Fibroblast of mammary gland (primary cell): Measurements from ENCODE around the gene ALDH1L1.
A peak's percentile ranks its signal among the peaks of the same experiment; 100 is the strongest.

Experiments used
- DNase-seq: peaks from one replicate; pipeline ENCODE4 v3.0.0-alpha.2; 2010; ENCODE audit warnings: low read depth
- H3K4me3 ChIP-seq: 2 replicates; pipeline ENCODE4 v1.5.1; 2011; ENCODE audit warnings: low read depth, mild to moderate bottlenecking, low read length, moderate library complexity; ENCODE audit not compliant: control insufficient read depth
- TF ChIP-seq, protein P1 (sequence below): conservative IDR thresholded peaks from 2 replicates; pipeline ENCODE4 v1.5.1; 2011; ENCODE audit warnings: low read depth, low read length, inconsistent platforms; ENCODE audit not compliant: control insufficient read depth, insufficient read depth

ALDH1L1 gene

DNA sequence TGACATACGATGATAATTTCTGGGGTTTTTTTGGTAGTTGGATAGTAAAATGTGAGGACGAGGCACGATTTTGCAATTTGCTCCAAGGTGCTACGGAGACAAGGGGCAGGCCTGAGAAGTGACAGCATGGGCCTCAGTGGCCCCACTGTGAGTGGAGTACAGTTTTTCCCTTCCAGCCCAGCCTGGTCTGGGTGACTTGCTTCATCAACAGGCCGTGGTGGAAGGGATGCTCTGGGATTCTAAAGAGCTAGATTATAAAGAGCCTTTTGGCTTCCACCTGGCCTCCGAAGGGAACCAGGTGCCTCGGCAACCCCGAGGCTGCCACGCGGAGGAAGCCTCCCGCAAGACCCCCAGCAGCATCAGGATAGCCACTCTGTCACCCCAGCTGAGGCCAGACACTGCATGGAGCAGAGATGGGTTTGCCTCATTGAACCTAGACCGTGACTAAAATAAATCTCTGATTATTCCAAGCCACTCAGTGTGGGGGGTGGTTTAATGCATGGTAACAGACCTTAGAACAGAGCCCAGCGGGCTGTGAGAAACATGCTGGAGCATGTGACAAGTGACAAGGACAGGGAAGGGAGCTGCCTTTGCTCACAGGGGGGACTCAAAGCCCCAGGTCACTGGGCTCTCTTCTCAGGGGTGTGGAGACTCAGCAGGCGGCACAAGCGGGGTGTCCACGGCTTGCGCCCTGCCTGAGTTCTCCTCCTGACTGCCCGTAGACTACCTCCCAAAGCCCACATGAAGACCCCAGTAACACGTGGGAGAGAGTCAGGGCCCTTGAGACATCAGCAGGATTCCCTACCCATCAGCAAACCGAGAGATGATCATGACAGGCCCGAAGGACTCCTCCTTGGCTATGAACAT lies 73.8 kb downstream of the ALDH1L1 start:
- no peak overlapping the region for H3K4me3 ChIP-seq
- TF ChIP-seq, protein P1, sequence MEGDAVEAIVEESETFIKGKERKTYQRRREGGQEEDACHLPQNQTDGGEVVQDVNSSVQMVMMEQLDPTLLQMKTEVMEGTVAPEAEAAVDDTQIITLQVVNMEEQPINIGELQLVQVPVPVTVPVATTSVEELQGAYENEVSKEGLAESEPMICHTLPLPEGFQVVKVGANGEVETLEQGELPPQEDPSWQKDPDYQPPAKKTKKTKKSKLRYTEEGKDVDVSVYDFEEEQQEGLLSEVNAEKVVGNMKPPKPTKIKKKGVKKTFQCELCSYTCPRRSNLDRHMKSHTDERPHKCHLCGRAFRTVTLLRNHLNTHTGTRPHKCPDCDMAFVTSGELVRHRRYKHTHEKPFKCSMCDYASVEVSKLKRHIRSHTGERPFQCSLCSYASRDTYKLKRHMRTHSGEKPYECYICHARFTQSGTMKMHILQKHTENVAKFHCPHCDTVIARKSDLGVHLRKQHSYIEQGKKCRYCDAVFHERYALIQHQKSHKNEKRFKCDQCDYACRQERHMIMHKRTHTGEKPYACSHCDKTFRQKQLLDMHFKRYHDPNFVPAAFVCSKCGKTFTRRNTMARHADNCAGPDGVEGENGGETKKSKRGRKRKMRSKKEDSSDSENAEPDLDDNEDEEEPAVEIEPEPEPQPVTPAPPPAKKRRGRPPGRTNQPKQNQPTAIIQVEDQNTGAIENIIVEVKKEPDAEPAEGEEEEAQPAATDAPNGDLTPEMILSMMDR = no peak
- no peak for DNase-seq

DNA sequence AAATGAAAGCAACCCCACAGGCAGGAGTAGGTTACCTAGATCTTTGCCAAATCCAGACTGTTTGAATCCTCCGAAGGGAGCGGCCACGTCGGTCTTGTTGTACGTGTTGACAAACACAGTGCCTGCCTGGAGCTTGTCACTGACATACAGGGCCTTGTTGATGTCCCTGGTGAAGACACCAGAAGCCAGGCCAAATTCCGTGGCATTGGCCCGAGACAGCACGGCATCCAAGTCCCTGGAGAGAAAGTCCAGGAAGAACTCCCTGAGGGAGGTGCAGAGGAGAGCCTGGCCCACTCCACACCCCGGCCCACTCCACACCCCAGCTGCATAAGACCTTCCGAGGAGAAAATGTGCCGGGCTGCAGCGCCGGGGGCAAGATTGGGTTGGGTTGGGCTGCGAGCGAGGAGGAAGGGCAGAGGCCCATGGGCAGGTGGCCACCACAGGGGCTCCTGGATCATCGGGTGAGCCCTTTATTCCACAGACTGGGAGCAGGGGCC lies 74.6 kb downstream of the ALDH1L1 start:
- TF ChIP-seq, protein P1 = no peak
- DNase-seq = no peak
- no peak overlapping the region for H3K4me3 ChIP-seq

DNA sequence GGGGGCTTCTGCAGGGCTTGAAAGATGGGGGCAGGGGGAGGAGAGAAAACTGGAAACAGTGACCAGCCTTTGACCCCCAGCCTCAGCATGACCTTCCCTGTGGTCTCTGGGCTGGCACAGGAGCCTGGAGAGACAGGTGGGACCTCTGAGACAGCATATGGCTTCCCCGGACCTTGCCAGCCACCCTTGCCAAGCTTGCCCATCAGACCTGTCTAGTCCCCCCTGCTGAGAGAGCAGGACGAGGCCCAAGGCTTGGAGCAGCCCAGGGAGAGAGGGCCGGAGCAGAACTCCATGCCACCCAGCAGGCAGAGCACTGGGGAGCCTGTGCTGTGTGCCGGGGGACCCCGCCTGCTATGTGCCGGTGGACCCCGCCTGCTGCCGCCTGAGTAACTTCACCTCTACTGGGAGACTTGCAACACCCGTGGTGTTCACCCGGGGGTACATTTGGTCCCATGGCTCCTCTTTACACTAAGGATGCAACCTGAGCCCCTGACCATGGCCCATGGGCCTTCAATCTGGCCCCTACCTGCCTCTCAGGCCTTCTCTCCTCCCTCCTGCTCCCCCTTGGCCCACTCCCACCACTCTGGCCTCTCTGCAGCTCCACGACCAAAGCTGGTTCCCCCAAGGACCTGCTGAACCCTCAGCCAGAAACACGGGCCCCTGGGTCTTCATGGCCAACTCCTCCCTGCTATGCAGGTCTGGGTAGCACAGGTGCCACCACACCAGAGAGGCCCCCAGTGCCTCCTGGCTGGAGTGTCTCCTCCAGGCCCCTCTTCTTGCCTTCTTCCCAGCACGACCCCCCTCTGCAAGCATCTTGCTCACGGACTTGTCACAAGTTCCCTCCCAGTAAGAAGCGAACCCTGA lies 75.4 kb downstream of the ALDH1L1 start:
- DNase-seq = no peak
- TF ChIP-seq, protein P1 = no peak
- H3K4me3 ChIP-seq = no peak overlapping the region

DNA sequence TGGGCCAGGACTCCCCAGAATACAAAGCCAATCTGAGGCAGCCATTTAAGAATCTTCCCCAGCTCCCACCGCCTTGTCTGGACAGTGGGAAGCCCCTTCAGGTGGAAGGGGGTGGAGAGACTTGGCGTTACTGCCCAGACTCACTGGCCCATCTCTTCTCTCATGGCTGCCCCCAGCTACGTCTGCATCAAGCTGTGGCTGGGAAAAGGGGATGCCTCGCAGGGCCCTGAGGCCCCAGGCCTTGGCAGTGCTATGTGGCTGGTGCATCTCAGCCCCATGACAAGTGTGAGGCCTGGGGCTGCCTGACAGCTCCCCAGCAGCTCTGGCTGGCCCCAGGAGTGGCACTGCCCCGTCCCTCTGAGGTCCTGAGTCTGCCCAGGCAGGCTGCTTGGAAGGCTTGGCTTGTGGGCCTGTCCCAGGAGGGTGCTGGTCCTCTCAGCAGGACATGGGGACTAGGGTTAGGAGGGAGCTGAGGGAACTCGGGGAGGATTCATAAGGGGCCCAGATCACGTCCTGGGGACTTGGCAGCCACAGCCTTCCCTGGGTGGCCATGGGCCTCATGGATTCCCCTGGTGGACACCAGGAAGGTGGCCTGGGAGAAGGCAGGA lies 76.3 kb downstream of the ALDH1L1 start:
- no peak for DNase-seq
- no peak overlapping the region for H3K4me3 ChIP-seq
- TF ChIP-seq, protein P1 = no peak

DNA sequence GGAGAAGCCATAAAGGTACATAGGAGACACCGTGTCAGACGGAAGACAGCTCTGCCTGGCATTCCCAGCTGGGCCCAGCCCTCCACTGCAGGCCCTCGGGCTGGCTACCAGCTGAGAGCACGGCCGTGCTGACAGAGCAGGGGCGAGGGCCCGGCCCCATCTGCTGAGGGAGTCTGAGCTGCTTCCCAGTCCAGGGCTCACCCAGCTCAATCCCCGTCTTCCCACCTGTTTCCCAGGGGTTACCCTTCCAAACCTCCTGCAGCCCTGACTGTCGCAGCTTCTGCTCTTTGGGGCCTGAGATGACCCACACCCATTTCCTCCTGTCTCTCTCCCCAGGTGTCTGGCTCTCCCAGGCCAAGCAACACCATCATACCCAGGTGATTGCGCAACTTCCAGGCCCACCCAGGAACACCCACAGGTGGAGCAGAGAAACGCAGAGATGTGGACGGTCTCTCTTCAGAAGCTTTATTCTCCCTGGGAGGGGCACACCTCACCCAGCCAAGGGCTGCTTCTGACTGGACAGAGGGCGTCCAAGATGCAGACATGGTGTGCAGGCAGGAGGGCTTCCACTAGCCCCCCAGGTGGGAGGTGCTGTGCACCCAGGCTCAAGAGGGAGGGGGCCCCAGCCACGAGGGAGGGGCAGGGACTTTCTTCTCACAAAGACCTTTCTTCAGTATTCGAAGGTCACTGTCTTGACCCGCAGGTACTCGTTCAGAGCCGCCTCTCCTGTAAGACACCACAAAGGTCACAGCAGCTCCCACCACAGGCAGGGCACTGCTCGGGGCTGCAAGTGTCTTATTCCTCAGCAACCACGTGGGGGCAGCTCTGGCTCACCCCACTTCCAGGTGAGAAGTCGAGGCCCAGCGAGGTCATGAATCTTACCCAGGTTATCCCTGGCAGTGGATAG lies 77.0 kb downstream of the ALDH1L1 start:
- TF ChIP-seq, protein P1 = no peak
- H3K4me3 ChIP-seq = no peak overlapping the region
- DNase-seq = no peak

DNA sequence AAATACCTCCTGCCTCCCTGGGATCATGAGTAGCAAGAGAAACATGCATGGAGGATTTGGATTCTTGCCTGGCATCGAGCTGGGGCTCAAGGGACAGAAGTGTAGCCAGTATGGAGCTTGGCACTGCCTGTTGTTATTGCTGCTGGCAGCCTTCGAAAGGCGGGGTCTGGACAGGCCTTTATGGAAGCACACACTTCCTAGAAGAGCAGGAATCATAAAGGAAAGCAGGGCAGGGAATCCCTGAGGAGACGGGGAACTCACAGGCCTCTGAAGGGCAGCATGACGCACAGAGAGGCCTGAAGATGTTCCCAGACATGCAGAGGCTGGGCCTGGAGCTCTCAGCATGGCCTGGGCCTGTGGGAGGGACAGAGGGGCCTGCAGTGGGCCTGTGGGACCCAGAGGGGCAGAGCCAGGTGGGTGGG lies 77.8 kb downstream of the ALDH1L1 start:
- TF ChIP-seq, protein P1 = no peak
- no peak overlapping the region for H3K4me3 ChIP-seq
- DNase-seq = peak; percentile 15
